Activated CD8-positive, alpha-beta memory T cell treated with anti-CD3 and anti-CD28 coated beads for 24 hours (primary cell): ENCODE measurements around the gene SP2.
"Not testable (repeated sequence)": the region's sequence is repeated elsewhere in the genome, so short reads cannot be mapped to it uniquely, and the experiment has no call there.

Experiments
- DNase-seq: peaks from one replicate; pipeline ENCODE4 v3.0.0-alpha.2; 2020

Gene SP2

DNA sequence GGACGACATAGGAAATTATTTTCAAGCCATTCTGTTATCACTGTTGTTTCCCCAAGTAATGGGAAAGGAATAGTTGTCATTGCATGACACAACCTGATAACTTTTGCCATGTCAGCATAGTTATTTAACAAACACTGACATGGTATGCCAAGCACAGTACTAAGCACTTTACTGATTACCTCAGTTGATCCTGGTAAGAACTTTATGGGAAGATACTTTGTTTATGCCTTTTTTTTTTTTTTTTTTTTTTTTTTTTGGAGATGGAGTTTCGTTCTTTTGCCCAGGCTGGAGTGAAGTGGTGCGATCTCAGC is 29.6 kb downstream of the SP2 start:
- DNase-seq = no peak

DNA sequence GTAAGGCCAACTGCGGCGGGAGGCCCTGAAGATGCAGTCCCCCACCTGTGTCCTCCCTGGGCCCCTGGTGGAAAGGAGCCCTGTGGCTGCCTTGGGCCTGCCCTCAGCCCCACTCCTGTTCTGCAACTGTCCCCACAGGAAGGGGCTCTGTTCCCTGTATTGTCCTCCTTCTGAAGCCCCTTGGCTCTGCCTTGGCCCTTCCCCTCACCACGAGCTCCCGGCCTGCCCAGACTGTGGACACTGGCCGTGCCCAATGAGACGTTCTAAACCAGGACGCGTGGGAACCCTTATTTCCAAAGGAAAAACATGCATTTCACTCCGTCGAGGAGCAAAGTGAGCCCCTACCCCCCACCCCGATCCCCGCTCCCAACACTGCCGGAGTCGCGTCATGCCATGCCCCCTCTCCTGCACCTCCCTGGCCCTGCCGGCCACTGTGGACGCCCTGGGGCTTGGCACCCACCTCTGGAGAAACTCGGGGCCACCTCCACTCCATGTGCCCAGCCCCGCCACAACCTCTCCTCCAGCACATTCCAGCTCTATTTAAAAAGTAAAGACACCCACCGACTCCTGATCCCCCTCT is 31.9 kb downstream of the SP2 start:
- no peak for DNase-seq

DNA sequence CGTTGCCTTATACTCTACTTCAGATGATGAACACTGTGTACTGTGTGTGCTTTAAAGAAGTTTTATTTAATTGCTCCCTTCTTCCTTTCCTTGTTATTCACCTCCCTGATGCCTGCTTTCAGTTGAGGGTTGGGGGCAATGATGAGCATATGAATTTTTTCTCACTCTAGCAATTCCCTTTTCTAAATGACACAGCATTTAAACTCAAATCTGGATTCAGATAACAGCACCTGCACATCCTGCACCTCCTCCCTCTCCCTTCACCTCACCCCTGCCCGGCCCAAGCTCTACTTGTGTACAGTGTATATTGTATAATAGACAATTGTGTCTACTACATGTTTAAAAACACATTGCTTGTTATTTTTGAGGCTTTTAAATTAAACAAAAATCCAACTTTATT is 32.4 kb downstream of the SP2 start:
- no peak for DNase-seq

DNA sequence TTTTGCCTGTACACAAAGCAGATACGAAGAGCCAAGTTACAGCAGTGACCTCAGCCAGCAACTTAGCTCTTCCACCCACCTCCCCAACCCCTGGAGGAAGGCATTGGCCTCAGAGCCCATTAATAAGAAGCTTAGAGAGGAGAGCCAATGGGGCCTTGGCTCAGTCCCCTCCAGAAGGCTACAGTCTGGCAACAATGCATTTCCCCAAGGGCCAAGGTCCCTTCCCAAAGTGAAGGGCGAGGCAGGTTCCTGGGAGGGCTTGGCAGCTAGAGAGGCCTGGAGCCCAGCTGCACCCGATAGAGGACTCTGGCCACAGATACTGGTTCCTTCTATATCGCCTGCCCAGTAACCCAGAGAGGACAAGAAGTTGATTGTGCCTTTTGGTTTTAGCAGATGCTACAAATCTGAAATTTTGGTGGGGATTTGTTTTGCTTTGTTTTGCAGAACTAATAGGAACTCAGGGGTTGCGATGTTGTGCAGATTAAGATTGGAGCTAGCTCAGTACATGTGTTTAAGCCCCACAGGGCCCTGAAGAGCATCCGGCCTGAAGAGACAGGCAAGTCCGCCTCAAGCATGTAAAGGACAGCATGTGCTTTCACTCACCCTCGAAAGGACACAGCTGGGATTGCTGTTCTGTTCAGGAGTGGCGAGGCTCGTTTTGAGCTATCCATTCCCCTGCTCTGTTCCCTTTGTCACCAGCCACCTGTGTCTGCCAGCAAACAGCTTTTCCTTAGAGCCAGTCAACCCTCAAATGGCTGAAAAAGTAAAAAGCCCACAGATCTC is 33.4 kb downstream of the SP2 start:
- DNase-seq = no peak

DNA sequence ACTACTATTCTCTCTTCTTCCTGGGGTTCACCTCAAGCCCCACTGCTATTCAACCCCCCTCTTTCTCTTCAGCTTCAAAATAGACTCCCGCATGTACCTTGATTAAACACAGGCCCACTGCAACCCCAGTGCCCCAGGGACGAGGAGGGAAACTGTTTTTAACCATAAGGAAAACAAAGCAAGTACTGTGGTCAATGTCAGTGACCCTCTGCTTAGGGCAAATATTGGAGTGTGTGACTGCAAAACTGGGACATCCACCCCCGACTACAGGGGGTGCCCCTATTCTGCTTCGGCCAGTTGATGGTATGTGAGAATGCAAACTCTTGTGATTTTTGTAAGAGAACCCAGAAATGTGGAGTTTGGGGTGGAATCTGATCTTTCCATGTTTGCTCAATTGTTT is 35.8 kb downstream of the SP2 start:
- DNase-seq = no peak

DNA sequence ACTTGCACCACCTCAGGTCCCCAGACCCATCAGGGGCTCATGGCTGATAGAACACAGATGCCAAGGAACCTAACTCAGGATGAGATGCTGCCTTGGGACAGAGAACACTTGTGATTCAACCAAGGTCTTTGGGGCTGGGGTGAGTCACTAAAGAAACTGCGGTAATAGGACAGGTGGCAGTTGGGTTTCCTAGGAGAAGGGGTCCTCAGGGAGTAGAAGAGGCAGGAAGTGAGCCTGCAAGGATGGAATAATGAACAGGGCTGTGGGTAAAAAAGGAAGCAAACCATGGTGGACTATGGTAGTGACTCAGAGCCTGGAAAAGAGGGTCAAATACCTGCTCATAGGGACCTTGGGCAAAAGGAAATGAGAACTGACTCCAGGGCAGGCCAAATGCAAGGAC is 38.8 kb downstream of the SP2 start:
- DNase-seq = no peak

DNA sequence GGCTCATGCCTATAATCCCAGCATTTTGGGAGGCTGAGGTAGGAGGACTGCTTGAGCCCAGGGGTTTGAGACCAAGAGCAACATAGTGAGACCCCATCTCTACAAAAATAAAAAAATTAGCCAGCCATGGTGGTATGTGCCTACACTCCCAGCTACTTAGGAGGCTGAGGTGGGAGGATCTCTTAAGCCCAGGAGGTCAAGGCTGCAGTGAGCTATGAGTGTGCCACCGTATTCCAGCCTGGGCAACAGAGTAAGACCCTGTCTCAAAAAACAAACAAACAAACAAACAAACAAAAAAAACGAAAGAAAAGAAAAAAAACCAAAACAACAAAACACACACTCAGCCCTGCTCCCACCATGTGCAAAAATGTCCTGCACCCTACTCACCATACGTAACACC is 39.4 kb downstream of the SP2 start:
- not testable (repeated sequence) for DNase-seq

DNA sequence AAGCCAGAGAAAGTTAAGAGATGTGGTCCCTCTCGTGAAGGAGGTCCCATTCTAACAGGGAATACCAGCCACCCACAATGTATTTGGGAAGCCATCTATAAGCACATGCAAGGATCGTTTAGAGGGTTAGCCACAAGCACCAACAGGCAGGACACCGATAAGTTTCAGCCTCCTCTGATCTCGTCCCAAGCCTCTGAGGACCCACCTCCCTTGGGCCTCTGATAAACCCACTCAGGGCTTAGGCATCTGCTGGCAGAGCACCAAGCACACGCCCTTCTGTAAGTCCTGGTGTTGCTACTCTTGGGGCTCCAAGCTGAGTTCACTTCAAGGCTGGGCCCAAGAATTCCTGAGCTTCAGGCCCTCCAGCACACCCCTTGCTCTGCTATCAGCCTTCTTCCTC is 39.9 kb downstream of the SP2 start:
- DNase-seq = no peak

DNA sequence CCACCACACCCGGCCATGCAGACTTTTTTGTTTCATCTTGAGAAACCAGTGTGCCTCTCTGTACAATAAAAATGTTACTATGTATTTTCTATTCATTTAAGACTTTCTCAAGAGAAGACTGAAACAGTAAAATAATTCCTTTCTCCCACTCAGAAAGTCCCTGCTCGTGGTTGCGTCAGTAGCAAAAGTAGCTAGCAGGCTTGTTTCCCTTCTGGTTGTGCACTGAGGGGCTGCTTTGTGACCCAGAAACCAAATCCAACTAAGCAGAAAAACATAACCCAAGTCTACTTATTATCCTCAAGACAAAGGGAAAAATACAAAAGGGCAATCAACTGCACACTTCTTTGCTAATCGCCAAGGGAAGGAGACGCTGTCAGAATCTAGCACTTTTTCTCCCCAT is 41.9 kb downstream of the SP2 start:
- DNase-seq = no peak

DNA sequence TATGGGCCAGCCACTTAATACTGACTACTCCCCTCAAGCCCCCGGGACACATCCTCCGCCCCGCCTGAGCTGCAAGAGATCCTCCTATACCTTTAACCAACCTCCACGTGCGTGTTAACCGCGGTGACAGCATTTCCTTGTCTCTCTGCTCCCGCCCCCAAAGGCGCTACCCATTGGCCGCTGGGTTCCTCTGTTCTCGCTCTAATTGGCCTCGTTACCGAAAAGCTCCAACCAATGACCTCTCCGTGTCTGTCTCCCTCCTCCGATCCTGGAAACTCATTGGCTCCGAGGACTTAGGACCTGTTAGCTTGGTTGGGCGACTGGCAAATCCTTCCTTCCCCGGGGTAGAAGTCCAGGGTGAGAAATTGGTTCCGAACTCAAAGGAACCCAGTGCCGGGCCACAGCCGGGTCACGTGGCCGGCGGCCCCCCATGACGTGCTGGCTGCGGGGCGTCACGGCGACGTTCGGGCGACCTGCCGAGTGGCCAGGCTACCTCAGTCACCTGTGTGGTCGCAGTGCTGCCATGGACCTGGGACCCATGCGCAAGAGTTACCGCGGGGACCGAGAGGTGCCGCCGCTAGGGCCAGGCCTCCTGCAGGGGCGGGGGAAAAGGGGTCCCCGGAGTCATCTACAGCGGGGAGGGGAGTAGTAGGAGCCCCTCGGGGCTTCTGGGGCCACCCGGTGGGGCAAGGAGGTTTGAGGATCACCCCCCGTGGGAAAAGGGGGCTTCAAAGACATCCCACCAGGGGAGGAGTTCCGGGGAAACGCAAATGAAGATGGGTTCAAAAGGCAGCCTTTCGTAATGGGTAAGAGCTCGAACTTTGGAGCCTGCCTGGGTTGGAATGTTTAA is 45.4 kb downstream of the SP2 start, which contains the start of gene PNPO:
Gene PNPO (plus strand): TSS at position 326 of the 850 bp plus-strand sequence. CDS start 105 bp downstream, at position 431.
- DNase-seq = peak; percentile 94

DNA sequence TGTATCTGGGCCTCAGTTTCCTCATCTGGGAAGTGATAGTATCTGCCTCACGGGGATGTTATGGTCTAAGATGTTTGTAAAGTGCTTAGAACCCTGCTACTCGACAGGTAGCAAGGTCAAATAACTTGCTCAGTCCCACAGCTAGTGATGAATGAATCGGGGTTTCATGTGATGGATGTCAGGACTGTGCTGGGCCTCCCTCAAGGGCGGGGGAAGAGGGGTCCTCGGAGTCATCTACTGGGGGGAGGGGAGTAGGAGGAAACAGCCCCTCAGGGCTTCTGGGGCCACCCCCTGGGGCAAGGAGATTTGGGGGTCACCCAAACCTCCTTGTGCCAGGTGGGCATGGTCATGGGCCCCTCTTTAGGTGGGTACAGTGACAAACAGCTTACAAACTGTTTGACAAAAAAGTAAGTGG is 46.1 kb downstream of the SP2 start:
- DNase-seq = no peak

DNA sequence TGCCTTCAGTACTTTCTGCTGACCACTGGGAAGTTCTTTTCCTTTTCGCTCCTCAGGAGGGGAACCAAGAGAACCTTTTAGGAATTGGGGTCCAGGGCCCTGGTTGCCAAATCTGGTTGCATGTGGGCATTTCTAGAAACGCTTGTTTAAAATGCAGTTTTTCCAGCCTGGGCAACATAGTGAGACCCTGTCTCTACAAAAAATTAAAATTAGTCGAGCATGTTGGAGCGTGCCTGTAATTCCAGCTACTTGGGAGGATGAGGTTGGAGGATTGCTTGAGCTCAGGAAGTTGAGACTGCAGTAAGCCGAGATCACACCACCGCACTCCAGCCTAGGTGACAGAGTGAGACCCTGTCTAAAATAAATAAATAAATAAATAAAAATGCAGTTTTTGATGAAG is 46.5 kb downstream of the SP2 start:
- DNase-seq = no peak

DNA sequence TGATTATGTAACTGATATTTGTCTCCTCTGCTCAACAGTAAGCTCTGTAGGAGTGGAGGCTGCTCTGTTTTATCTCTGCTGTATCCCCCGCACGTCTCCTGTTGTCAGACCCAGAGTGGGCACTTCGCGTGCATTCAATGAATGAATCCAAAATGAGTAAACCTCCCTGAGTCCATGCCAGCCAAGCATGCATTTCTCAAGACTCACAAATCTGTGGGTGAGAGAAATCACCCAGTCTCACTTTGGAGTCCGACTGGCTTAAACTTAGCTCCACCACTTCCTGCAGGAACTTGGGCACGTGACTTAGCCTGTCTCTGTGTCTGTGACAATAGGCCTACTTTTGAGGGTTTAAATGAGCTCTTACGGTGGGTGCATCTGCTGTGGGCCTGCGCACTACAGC is 49.0 kb downstream of the SP2 start:
- DNase-seq = no peak

DNA sequence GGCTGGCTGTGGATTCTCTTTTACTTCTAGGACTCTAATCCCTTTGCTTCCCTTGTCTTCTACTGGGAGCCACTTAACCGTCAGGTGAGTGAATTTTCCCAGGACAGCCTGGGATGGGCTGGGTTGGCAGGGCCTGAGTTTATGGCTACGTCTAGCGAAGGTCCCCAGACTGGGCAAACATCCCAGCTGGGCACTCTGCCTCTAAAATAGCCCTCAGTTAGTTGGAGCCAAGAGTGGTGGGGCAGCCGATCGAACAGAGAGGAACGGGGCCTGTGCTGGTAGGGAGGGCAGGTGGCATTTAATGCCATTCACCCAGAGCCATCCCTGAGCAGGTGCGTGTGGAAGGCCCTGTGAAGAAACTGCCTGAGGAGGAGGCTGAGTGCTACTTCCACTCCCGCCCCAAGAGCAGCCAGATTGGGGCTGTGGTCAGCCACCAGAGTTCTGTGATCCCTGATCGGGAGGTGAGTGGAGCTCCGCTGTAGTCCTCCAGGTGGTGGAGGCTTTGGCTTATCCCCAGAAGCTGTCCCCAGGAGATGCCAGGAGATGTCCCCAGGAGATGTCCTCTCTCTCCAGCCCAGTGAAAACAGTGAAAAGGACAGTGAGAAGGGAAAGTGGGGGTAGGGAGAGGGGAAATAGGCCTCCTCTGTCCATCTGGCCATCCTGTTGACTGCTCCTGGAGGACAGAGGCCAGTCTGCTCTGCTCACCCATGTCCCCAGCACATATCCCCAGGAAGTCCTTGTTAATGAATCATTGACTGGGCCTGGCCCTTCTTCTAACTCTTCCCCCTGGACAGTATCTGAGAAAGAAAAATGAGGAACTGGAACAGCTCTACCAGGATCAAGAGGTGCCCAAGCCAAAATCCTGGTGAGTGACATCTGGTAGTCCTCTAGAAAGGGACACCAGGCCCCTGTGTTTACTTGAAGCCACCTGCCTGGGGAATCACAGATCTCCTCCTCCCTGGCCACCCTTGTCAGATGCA is 49.8 kb downstream of the SP2 start:
- DNase-seq = no peak

DNA sequence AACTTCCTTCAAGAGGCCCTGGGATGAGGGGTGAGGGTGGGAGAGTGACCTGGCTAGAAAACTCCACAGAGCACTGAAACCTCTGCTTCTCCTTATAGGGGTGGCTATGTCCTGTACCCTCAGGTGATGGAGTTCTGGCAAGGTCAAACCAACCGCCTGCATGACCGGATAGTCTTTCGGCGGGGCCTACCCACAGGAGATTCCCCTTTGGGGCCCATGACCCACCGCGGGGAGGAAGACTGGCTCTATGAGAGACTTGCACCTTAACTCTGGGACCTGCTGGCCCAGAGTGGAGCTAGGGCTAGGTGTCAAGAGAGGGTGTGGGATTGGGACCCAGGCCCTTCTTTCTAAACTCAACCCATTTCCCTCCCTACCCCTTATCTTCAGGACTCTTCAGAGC is 50.5 kb downstream of the SP2 start:
- no peak for DNase-seq

DNA sequence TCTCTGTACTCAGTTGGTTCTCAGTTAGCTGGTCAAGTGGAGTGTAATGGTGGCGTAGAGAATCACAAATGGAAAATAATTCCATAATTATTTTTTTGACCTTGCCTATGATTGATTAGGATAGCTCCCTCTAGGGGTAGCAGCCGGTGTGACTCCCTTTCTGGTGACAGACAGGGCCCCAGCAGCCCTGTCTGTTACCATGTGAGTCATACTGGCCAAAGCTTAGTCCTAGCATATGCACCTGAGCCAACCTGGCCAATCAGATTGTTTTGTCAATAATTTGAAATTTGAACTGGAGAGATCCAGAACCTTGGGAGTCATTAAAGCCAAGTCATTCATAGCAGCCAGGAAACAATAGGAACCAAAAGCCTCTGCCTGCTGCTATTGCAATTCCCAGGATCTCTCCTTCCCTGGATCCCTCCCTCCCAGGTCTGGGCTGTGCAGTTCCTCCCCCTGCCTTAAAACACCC is 50.9 kb downstream of the SP2 start:
- peak; percentile 83 for DNase-seq

DNA sequence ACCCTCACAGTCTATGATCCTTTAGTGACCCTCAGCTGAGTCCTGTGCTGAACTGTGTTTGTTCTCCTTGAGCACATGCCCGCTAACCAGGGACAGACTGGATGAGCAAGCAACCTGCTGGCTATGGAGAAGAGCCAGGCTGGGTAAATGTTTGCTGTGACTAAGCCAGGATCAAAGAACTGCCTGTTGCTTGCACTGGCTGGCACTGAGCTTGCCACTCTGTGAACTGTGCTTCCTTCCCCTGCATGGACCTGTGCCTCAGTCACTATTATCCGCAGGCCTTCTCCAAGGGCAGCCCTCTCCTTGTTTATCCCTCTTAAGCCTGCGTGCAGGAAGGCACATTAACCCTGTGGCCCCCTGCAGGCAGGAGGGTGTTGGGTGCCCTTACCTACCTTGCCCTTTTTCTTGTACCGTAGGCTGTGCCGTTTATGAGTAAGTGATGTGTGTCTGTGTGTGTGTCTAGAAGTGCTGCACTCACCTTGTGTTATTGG is 52.7 kb downstream of the SP2 start:
- no peak for DNase-seq

DNA sequence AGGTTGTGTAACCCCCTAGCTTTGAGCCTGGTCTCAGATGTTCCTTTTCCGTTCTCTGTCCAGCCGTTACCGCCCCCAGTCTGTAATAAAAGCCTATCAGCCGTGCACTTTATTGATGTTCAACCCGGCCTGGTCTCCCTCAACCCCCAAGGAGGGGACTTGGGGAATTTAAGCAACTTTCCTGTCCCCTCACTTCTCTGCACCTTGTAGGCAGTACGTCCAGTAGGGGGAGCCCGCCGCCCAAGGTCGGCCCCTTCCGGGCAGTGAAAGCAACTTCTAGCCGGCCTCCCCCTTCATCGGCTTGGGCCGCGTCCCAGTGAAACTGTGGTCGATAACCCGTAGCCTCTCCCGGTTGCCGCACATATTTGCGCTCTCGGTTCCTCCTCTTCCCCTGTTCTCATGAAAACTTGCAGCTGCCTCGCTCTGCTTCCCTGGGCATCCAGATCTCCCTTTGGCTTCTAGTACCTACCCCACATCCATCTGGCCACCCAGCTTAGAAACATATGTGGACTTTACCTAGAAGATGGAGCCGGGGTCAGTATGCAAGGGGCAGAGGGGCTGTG is 53.2 kb downstream of the SP2 start:
- peak; percentile 92 for DNase-seq

DNA sequence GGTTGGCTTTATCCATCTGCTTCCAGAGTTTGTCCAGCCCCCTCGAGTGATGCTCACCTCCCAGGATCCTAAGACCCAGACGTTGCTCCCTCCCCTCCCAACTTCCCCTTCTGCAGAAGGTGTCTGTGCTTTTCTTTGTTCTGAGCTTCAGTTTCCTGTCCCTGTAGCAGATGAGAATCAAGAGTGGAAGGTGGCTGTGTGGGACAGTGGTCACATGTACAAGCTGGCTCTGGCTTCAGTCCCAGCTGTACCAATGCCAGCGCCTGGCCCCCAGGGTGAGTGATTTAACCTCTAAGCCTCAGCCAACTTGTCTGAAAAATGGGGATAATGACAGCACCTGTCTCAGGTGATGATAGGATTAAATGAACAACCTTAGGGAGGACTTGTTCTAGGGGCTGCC is 53.9 kb downstream of the SP2 start:
- DNase-seq = no peak

DNA sequence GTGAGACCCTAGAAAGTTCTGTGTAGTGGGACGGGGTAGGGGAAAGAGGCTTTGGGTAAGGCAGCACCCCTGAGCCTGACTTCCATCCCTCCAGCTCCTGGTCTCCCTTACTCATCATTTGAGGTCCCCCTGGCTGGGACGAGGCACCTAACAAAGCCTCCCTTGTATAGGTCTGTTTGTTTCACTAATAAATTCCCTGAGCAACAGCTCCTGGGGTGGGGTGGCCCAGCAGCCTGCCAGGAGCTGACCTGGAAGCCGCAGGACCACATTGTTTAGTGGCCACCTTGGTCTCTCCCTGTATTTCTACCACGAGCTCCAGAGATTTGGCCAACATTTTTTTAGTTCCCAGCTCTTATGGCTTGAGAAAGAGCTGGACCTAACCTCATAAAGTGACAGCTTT is 54.4 kb downstream of the SP2 start:
- no peak for DNase-seq

DNA sequence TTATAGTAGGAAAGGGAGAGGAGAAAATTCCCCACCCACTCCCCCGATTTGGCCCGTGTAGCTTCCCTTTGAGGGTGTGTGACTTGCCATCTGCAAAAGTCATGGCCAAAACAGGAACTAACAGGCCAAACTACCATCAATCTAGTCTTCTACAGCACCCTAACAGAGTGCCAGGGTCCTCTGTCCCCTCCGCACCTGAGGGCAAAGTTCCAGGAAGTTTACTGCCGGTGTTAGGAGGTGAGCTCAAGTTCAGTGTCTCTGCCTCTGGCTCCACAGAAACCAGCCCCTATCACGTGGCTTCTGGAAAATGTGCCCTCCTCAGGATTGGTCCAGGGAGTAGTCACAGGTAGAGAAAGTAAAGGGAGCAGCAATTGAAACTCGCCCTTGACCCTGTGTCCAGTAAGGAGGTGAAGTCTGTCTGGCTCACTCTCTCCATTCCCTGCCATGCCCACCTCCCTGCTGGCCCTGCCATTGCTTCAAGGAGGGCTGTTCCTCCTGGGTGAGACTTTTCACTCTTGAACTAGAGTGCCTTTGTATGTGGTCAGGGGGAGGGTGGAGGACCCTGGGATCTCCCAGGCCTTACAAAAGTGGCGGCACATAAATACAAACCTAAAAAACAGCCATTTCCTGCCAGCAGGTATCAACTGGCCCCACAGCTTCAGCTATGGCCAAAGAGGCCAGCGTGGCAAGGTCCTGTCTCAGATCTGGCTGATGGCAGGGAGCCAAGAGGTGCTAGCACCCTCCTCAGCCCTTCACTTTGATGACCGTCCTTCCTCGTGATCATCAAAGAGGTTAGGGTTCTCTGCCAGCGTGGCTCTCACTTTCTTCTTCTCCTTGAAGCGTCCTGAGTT is 56.4 kb downstream of the SP2 start:
- no peak for DNase-seq
